ENCODE data around the gene FOLR2.

Gene FOLR2

GRCh38 chr11:72228229-72228843 lies 11.7 kb downstream of the FOLR2 start:
- no peak for DNase-seq (ENCODE audit: low read depth)
- TF ChIP-seq CTCF (IDR thresholded peaks at IDR 0.05; ENCODE audit: control insufficient read depth, insufficient read depth, low read depth, low read length, missing control alignments): no peak
- no peak overlapping the region for H3K4me3 ChIP-seq (ENCODE audit: control insufficient read depth, low read depth, low read length)

GRCh38 chr11:72228844-72229231 lies 12.2 kb downstream of the FOLR2 start:
- H3K4me3 ChIP-seq (ENCODE audit: control insufficient read depth, low read depth, low read length): no peak overlapping the region
- TF ChIP-seq CTCF (IDR thresholded peaks at IDR 0.05; ENCODE audit: control insufficient read depth, insufficient read depth, low read depth, low read length, missing control alignments): no peak
- DNase-seq (ENCODE audit: low read depth): no peak

DNA sequence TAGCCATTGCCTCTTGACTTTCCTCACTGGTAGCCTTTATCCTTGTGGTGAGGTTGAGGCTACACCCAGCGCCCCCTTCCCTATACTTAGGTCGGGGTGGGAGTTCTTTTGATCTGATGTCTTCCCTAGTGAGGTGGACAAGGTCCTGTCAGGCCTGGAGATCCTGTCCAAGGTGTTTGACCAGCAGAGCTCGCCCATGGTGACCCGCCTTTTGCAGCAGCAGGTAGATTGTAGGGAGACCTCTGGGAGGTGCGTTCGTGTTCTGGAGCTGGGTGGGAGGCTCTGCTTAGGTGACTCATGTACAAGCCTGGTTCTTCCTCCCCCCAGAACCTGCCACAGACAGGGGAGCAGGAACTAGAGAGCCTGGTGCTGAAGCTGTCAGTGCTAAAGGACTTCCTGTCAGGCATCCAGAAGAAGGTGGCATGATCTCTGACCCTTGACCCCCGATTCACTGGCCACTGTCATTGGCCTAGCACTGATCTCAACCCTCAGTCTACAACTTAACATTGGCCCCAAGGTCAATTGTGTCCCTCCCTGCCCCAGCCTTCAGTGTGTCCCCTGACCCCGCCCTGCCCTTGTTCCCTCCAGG lies 12.8 kb downstream of the FOLR2 start:
- TF ChIP-seq CTCF (IDR thresholded peaks at IDR 0.05; ENCODE audit: control insufficient read depth, insufficient read depth, low read depth, low read length, missing control alignments): no peak
- H3K4me3 ChIP-seq (ENCODE audit: control insufficient read depth, low read depth, low read length): no peak overlapping the region
- DNase-seq (ENCODE audit: low read depth): no peak

- TF ChIP-seq CTCF (IDR thresholded peaks at IDR 0.05; ENCODE audit: control insufficient read depth, insufficient read depth, low read depth, low read length, missing control alignments): no peak
- DNase-seq (ENCODE audit: low read depth): no peak
- no peak overlapping the region for H3K4me3 ChIP-seq (ENCODE audit: control insufficient read depth, low read depth, low read length)
Measured at GRCh38 chr11:72229925-72230763, 13.6 kb downstream of the FOLR2 start.

- TF ChIP-seq CTCF (IDR thresholded peaks at IDR 0.05; ENCODE audit: control insufficient read depth, insufficient read depth, low read depth, low read length, missing control alignments): no peak
- no peak for DNase-seq (ENCODE audit: low read depth)
- no peak overlapping the region for H3K4me3 ChIP-seq (ENCODE audit: control insufficient read depth, low read depth, low read length)
Measured at GRCh38 chr11:72230764-72231365, 14.3 kb downstream of the FOLR2 start.

- TF ChIP-seq CTCF (IDR thresholded peaks at IDR 0.05; ENCODE audit: control insufficient read depth, insufficient read depth, low read depth, low read length, missing control alignments): no peak
- DNase-seq (ENCODE audit: low read depth): no peak
- H3K4me3 ChIP-seq (ENCODE audit: control insufficient read depth, low read depth, low read length): no peak overlapping the region
Measured at GRCh38 chr11:72231396-72232259, 15.0 kb downstream of the FOLR2 start.

Measured in AG09309 (cell line).